C4-2B (cell line): Measurements from ENCODE around the gene AKR1C2.
"Not testable (repeated sequence)": the region's sequence is repeated elsewhere in the genome, so short reads cannot be mapped to it uniquely, and the experiment has no call there.

Experiments used
- ZFX ChIP-seq: fragments of 450-650 bp; IDR thresholded peaks from 2 replicates; pipeline ENCODE4 v1.6.1; 2017
- TF ChIP-seq, protein P1 (sequence below): fragments of 450-650 bp; conservative IDR thresholded peaks from 2 replicates; pipeline ENCODE4 v1.5.1; 2017; ENCODE audit warnings: mild to moderate bottlenecking

DNA sequence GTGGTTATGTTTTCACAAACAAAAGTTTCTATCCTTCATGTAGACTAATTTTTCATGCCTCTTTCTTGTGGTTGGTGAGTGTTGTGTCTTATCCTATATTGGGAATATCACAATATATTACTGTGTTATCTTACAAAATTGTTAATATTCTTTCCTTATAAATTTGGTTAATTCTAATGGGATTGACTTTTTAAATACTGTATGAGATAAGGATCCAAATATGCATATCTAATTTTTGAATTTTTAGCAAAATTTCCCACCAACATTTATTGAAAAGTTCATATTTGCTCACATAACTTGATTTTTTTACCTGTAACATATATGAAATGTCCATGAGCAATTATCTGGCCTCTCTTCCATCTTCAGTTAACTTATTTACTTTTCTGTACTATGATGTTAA, 29.3 kb downstream of the AKR1C2 start:
- not testable (repeated sequence) for TF ChIP-seq ZFX
- TF ChIP-seq, protein P1, sequence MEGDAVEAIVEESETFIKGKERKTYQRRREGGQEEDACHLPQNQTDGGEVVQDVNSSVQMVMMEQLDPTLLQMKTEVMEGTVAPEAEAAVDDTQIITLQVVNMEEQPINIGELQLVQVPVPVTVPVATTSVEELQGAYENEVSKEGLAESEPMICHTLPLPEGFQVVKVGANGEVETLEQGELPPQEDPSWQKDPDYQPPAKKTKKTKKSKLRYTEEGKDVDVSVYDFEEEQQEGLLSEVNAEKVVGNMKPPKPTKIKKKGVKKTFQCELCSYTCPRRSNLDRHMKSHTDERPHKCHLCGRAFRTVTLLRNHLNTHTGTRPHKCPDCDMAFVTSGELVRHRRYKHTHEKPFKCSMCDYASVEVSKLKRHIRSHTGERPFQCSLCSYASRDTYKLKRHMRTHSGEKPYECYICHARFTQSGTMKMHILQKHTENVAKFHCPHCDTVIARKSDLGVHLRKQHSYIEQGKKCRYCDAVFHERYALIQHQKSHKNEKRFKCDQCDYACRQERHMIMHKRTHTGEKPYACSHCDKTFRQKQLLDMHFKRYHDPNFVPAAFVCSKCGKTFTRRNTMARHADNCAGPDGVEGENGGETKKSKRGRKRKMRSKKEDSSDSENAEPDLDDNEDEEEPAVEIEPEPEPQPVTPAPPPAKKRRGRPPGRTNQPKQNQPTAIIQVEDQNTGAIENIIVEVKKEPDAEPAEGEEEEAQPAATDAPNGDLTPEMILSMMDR = not testable (repeated sequence)
